Upper lobe of right lung (tissue), 1 donor: ENCODE measurements around the gene JAGN1. TPM values are rescaled to one million over a fixed set of nuclear protein-coding genes. Genes with fewer than 3 reads are reported as not detected.

Experiments used
- ATAC-seq: fragments of 200-7000 bp; cut with Tn5 transposase; one replicate; pipeline ENCODE4 v1.9.1; 2020; ENCODE audit warnings: mild to moderate bottlenecking, moderate library complexity
- DNase-seq: peaks from one replicate; pipeline ENCODE4 v3.0.0-alpha.2; 2020
- H3K27ac ChIP-seq: fragments of 200-600 bp; one replicate; pipeline ENCODE4 v1.8.0; 2022
- H3K27me3 ChIP-seq: fragments of 200-600 bp; one replicate; pipeline ENCODE4 v1.8.0; 2022; ENCODE audit warnings: mild to moderate bottlenecking
- H3K36me3 ChIP-seq: fragments of 200-600 bp; one replicate; pipeline ENCODE4 v1.8.0; 2022
- H3K4me1 ChIP-seq: fragments of 200-600 bp; one replicate; pipeline ENCODE4 v1.8.0; 2022
- H3K4me3 ChIP-seq: fragments of 200-600 bp; one replicate; pipeline ENCODE4 v1.8.0; 2022; ENCODE audit warnings: mild to moderate bottlenecking
- H3K9me3 ChIP-seq: fragments of 200-600 bp; one replicate; pipeline ENCODE4 v1.8.0; 2022
- CTCF ChIP-seq: fragments of 200-600 bp; IDR thresholded peaks from one replicate; pipeline ENCODE4 v1.8.0; 2022; ENCODE audit warnings: antibody characterized with exemption
- intact Hi-C: fragments of 100-400 bp; cut with DNase I; formaldehyde crosslinking; loops from one replicate; pipeline ENCODE4 v1.11.0; 2022
- total RNA-seq: library from RNA; stranded (reverse); fragmentation: NEBNext Ultra II Directional; extraction: Animal tissue kit (Norgen Biotek cat#: 25700); gene quantifications from one replicate; pipeline ENCODE4 v1.2.1, GENCODE V29; 2021
- donor health status: DM: no; HTN: yes; CAD: no; lungs with severe emphysema.

Gene JAGN1
- total RNA-seq, 1 donor from 2014 or later, result 28.7 TPM

GRCh38 chr3:9942934-9943690, 52.7 kb downstream of the JAGN1 start:
- no peak for TF ChIP-seq CTCF
- peak; percentile 51 for DNase-seq
- no peaks in the 10 kb centered on the region for H3K9me3 ChIP-seq
- no peak for ATAC-seq
- intact Hi-C loops, result no loop called here
- H3K4me3 ChIP-seq, result no peak overlapping the region
- H3K27me3 ChIP-seq, result no peaks in the 10 kb centered on the region
- H3K36me3 ChIP-seq, result peaks cover 18% of the 10 kb centered on the region
- H3K4me1 ChIP-seq, result peaks cover 5% of the 10 kb centered on the region
- H3K27ac ChIP-seq, result no peak overlapping the region

Other genes starting within 250 kb of the JAGN1 start
- gene MTMR14, start 241.1 kb upstream of the JAGN1 start, total RNA-seq, result 49.2 TPM
- 0.90 TPM for gene CPNE9, start 186.8 kb upstream of the JAGN1 start, total RNA-seq
- 23.7 TPM for gene BRPF1, start 158.9 kb upstream of the JAGN1 start, total RNA-seq
- gene OGG1, start 140.7 kb upstream of the JAGN1 start, total RNA-seq, result 17.2 TPM
- 35.7 TPM for gene CAMK1, start 120.7 kb upstream of the JAGN1 start, total RNA-seq
- 55.8 TPM for gene TADA3, start 98.1 kb upstream of the JAGN1 start, total RNA-seq
- 148 TPM for gene ARPC4, start 97.5 kb upstream of the JAGN1 start, total RNA-seq
- 37.3 TPM for gene TTLL3, start 80.3 kb upstream of the JAGN1 start, total RNA-seq
- 27.7 TPM for gene RPUSD3, start 46.6 kb upstream of the JAGN1 start, total RNA-seq
- gene CIDEC, start 10.4 kb upstream of the JAGN1 start, total RNA-seq, result not detected
- gene IL17RE, start 12.2 kb downstream of the JAGN1 start, total RNA-seq, result 22.6 TPM
- 26.9 TPM for gene IL17RC, start 26.5 kb downstream of the JAGN1 start, total RNA-seq
- gene CRELD1, start 43.2 kb downstream of the JAGN1 start, total RNA-seq, result 51.4 TPM
- gene PRRT3, start 61.8 kb downstream of the JAGN1 start, total RNA-seq, result 1.4 TPM
- gene EMC3, start 96.2 kb downstream of the JAGN1 start, total RNA-seq, result 79.4 TPM
- gene FANCD2, start 135.8 kb downstream of the JAGN1 start, total RNA-seq, result 5.3 TPM
- gene FANCD2OS, start 217.6 kb downstream of the JAGN1 start, total RNA-seq, result not detected
- 112 TPM for gene BRK1, start 225.1 kb downstream of the JAGN1 start, total RNA-seq